ENCODE measurements around the gene PPP1R9B. TPM values are rescaled to one million over a fixed set of nuclear protein-coding genes. Genes with fewer than 3 reads are reported as not detected.

The PPP1R9B gene
- total and polyA plus RNA-seq, 2 experiments from 2014 or later = 5.1 to 26.2 TPM

DNA sequence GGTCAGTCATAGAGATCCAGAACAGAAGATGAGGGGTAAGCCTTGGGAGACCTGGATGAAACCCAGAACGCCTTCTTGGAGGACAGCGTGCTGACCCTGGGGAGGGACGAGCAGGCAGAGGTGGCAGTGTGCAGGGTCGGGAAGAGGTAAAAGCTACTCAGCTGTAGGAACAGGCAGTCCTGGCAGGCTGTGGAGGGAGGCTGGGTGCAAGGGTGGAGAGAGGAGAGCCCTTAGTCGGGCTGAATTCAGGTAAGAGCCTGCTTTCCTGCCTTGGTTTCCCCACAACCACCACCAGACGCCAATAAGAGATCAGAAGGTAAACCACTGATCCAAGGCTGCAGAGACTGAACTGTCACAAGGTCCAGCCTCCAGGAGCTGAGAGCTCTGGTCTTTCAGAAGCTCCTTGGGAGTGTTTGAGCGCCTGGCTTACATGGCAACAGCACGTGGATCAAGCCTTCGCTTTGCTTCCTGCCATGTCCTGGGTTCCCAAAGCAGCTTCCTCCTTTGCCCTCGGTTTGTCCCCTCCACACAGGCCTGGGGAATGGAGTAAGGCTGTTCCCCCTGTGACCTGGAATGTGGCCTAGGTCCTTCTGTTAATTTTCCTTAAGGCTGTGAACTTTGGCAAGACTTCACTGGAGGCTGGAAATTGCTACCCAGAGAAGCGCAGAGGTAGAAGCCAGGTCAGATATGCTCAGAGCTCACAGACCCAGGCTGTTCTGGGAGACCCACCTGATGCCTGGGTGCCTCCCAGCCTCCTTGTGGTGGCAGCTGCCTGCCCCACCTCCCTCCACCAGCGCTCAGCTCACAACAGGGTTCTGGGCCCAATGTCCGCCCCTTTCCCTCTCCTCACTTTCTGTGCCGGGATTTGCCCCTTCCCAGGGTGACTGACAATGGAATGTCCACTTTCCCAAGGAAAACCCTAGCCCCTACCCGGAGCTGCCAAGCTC is 59.2 kb downstream of the PPP1R9B start:
- Histone ChIP-seq H2AFZ (no peak overlapping the region), H4K20me1 (ENCODE audit: insufficient read depth, poor library complexity, severe bottlenecking) (no peaks in the 10 kb centered on the region), H3K9me2 (replicated peaks; ENCODE audit: insufficient read depth) (no peaks in the 10 kb centered on the region), H3K79me2 (peaks cover 10% of the 10 kb centered on the region), H3K4me1 (ENCODE audit: insufficient read depth) (peaks cover 5% of the 10 kb centered on the region), H3K9me3 (ENCODE audit: low read depth) (no peaks in the 10 kb centered on the region), H3K36me3 (replicated peaks; ENCODE audit: insufficient read depth, low read depth) (no peaks in the 10 kb centered on the region), H3K4me2 (no peak overlapping the region), H3K4me3 (no peak overlapping the region), H3K27me3 (no peaks in the 10 kb centered on the region), H3K27ac (no peak overlapping the region)
- TF ChIP-seq EZH2 (IDR thresholded peaks at IDR 0.05; ENCODE audit: borderline replicate concordance) = no peak
- TF ChIP-seq EZH2phosphoT487 (IDR thresholded peaks at IDR 0.05; ENCODE audit: low read depth, severe bottlenecking, unreplicated experiment) = no peak
- TF ChIP-seq CTCF (IDR thresholded peaks at IDR 0.05; ENCODE audit: poor library complexity) = no peak
- 76% methylated on average over 15 of the region's 15 CpGs for whole genome bisulfite sequencing (ENCODE audit: low lambda C conversion rate, missing lambda C conversion rate)
- DNase-seq (ENCODE audit: low spot score) = no peak

- H3K79me2 ChIP-seq = no peaks in the 10 kb centered on the region
- no peaks in the 10 kb centered on the region for H3K36me3 ChIP-seq (replicated peaks; ENCODE audit: insufficient read depth, low read depth)
- TF ChIP-seq EZH2phosphoT487 (IDR thresholded peaks at IDR 0.05; ENCODE audit: low read depth, severe bottlenecking, unreplicated experiment) (no peak), EZH2 (IDR thresholded peaks at IDR 0.05; ENCODE audit: borderline replicate concordance) (no peak), CTCF (IDR thresholded peaks at IDR 0.05; ENCODE audit: poor library complexity) (no peak)
- no peak overlapping the region for H3K4me2 ChIP-seq
- H3K27ac ChIP-seq = no peak overlapping the region
- no peak for DNase-seq (ENCODE audit: low spot score)
- WGBS (ENCODE audit: low lambda C conversion rate, missing lambda C conversion rate) = 86% methylated on average over 6 of the region's 6 CpGs
- H3K27me3 ChIP-seq = no peaks in the 10 kb centered on the region
- H3K9me2 ChIP-seq (replicated peaks; ENCODE audit: insufficient read depth) = no peaks in the 10 kb centered on the region
- H3K4me1 ChIP-seq (ENCODE audit: insufficient read depth) = no peaks in the 10 kb centered on the region
- H4K20me1 ChIP-seq (ENCODE audit: insufficient read depth, poor library complexity, severe bottlenecking) = no peaks in the 10 kb centered on the region
- no peak overlapping the region for H2AFZ ChIP-seq
- no peaks in the 10 kb centered on the region for H3K9me3 ChIP-seq (ENCODE audit: low read depth)
- H3K4me3 ChIP-seq = no peak overlapping the region
Measured at GRCh38 chr17:50090071-50090470, 60.4 kb downstream of the PPP1R9B start.

DNA sequence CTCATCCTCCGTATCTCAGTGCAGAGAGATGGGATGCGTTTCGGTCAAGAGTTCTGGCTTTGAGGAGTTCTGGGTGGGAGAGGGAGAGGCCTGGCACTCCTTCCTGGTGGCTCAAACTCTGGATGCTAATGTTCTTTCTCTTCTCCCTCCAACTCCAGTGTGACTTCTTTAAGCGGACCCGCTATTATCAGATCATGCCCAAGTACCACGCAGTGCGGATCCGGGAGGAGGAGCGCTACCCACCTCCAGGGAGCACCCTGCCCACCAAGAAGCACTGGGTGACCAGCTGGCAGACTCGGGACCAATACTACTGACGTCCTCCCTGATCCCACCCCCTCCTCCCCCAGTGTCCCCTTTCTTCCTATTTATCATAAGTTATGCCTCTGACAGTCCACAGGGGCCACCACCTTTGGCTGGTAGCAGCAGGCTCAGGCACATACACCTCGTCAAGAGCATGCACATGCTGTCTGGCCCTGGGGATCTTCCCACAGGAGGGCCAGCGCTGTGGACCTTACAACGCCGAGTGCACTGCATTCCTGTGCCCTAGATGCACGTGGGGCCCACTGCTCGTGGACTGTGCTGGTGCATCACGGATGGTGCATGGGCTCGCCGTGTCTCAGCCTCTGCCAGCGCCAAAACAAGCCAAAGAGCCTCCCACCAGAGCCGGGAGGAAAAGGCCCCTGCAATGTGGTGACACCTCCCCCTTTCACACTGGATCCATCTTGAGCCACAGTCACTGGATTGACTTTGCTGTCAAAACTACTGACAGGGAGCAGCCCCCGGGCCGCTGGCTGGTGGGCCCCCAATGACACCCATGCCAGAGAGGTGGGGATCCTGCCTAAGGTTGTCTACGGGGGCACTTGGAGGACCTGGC is 61.3 kb downstream of the PPP1R9B start:
- no peak for DNase-seq (ENCODE audit: low spot score)
- Histone ChIP-seq H3K27me3 (no peaks in the 10 kb centered on the region), H3K36me3 (replicated peaks; ENCODE audit: insufficient read depth, low read depth) (no peaks in the 10 kb centered on the region), H3K9me2 (replicated peaks; ENCODE audit: insufficient read depth) (no peaks in the 10 kb centered on the region), H3K4me1 (ENCODE audit: insufficient read depth) (no peaks in the 10 kb centered on the region), H3K79me2 (no peaks in the 10 kb centered on the region), H4K20me1 (ENCODE audit: insufficient read depth, poor library complexity, severe bottlenecking) (no peaks in the 10 kb centered on the region), H3K27ac (no peak overlapping the region), H2AFZ (no peak overlapping the region), H3K4me3 (no peak overlapping the region), H3K4me2 (no peak overlapping the region), H3K9me3 (ENCODE audit: low read depth) (no peaks in the 10 kb centered on the region)
- 90% methylated on average over 25 of the region's 25 CpGs for WGBS (ENCODE audit: low lambda C conversion rate, missing lambda C conversion rate)
- no peak for TF ChIP-seq EZH2 (IDR thresholded peaks at IDR 0.05; ENCODE audit: borderline replicate concordance)

Measured in hepatocyte (in vitro differentiated cells).